Nephron progenitor cell (in vitro differentiated cells): ENCODE measurements around the gene FGF11.

Source experiments
- DNase-seq: peaks from one replicate; pipeline ENCODE4 v3.0.0; 2021
- H3K27ac Mint-ChIP-seq: 2 replicates; pipeline ENCODE4 v1.8.0; 2021; ENCODE audit warnings: mild to moderate bottlenecking, moderate library complexity, mixed read lengths
- H3K27me3 Mint-ChIP-seq: 2 replicates; pipeline ENCODE4 v1.8.0; 2021; ENCODE audit warnings: mild to moderate bottlenecking, low read depth, mixed read lengths; ENCODE audit not compliant: poor library complexity
- H3K36me3 Mint-ChIP-seq: 2 replicates; pipeline ENCODE4 v1.8.0; 2021; ENCODE audit warnings: low read depth, mixed read lengths
- H3K4me1 Mint-ChIP-seq: 2 replicates; pipeline ENCODE4 v1.8.0; 2021; ENCODE audit warnings: mixed read lengths
- H3K4me3 Mint-ChIP-seq: 2 replicates; pipeline ENCODE4 v1.8.0; 2021; ENCODE audit warnings: mild to moderate bottlenecking, moderate library complexity, mixed read lengths
- H3K9me3 Mint-ChIP-seq: 2 replicates; pipeline ENCODE4 v1.8.0; 2021; ENCODE audit warnings: mild to moderate bottlenecking, moderate library complexity, mixed read lengths
- CTCF ChIP-seq: fragments of 200-600 bp; sonication (generic); IDR thresholded peaks from 2 replicates; pipeline ENCODE4 v1.5.0; 2021; ENCODE audit warnings: antibody characterized with exemption

The FGF11 gene

DNA sequence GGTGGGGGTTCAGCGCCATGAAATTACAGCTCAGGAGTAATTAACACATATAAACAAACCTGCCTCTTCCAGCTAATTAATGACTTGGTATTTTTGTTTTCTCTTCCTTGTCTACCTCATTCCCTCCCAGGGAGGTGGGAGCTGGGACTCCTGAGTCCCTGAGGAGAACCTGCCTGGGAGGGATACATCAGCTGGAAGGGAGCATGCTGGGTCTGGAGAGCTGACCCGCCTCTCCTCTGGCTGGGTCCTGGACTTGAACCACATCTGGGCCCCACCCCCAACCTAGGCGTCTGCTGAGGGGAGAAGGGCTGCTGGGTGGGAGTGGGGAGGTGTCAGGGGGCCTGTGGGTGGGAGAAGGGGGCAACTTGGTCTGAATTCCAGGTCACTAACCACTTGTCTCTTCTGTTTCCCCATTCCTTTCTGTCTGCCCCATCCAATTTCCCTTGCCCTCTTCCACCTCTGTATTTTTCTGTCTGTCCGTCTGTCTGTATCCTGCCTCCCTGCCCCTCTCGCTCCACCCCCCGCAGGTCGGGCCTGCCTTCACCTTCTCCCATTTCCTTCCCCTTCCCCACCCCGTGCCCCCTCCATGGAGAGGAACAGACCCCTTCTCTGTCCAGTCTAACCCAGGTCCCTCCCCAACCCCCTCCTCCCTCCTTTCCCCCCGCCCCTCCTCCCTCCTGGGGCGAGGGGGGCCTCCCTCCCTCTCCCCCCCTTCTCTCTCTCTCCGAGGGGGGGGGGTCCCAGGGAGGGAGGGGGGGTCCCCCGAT lies 31.6 kb upstream of the FGF11 start, which contains the start of gene NLGN2:
Gene NLGN2, plus strand, starts transcription at position 361 of the 767 bp plus-strand sequence. CDS start 411 bp downstream, outside the sequence.
- peaks cover 43% of the 10 kb centered on the region for H3K4me1 Mint-ChIP-seq
- peaks cover 2% of the 10 kb centered on the region for H3K27me3 Mint-ChIP-seq
- H3K9me3 Mint-ChIP-seq: no peaks in the 10 kb centered on the region
- peak within 1 kb of the TSS; percentile 48 for H3K4me3 Mint-ChIP-seq
- peaks cover 23% of the 10 kb centered on the region for H3K36me3 Mint-ChIP-seq
- no peak for TF ChIP-seq CTCF
- H3K27ac Mint-ChIP-seq: no peak within 1 kb of the TSS
- DNase-seq: no peak

GRCh38 chr17:7408252-7408727 lies 31.0 kb upstream of the FGF11 start:
- peaks cover 43% of the 10 kb centered on the region for H3K4me1 Mint-ChIP-seq
- no peak overlapping the region for H3K4me3 Mint-ChIP-seq
- TF ChIP-seq CTCF: no peak
- H3K36me3 Mint-ChIP-seq: peaks cover 23% of the 10 kb centered on the region
- no peak overlapping the region for H3K27ac Mint-ChIP-seq
- no peaks in the 10 kb centered on the region for H3K9me3 Mint-ChIP-seq
- H3K27me3 Mint-ChIP-seq: peaks cover 2% of the 10 kb centered on the region
- DNase-seq: no peak

DNA sequence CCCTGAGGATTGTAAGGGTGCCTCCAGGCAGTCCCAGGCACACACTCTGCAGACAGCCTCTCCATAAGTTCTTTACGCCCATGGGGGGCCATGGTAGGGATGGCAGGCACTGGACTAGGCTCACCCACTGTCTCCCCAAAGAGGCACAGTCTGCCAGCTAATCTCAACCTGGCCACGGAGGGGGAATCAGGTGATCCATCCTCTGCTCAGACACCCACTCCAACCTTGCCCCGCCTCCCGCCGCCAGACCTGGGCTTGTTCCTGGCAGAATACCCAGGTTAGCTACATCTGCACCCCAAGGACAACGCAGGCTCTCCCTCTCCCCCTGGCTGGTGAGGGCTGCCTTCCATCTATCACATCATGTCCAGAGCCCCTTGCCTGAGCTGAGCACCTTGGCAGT lies 30.4 kb upstream of the FGF11 start:
- Mint-ChIP-seq H3K4me1 (peaks cover 44% of the 10 kb centered on the region), H3K36me3 (peaks cover 23% of the 10 kb centered on the region), H3K9me3 (no peaks in the 10 kb centered on the region), H3K4me3 (no peak overlapping the region), H3K27me3 (peaks cover 2% of the 10 kb centered on the region), H3K27ac (peak overlapping the region; percentile 72)
- TF ChIP-seq CTCF: no peak
- no peak for DNase-seq

DNA sequence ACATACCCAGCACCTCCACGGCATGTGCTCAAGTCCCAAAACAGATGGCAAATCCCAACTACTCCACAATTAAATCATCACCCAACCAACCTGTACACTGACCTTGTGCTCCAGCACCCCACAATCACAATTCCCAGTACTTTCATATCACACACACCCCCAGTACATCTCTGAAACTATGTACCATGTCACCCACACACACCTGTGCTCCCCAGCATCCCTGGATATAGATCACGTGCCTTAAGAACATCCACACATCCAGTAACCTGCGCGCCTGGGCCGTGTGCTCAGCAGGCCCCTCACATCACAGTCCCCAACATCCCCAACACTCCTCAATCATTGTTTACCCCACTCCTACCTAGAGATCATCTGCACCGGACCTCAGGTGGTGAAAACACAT lies 29.6 kb upstream of the FGF11 start:
- no peak for DNase-seq
- peak overlapping the region; percentile 9 for H3K27ac Mint-ChIP-seq
- H3K36me3 Mint-ChIP-seq: peaks cover 23% of the 10 kb centered on the region
- H3K4me3 Mint-ChIP-seq: no peak overlapping the region
- no peak for TF ChIP-seq CTCF
- peaks cover 2% of the 10 kb centered on the region for H3K27me3 Mint-ChIP-seq
- peaks cover 44% of the 10 kb centered on the region for H3K4me1 Mint-ChIP-seq
- no peaks in the 10 kb centered on the region for H3K9me3 Mint-ChIP-seq

- no peak overlapping the region for H3K27ac Mint-ChIP-seq
- DNase-seq: no peak
- no peaks in the 10 kb centered on the region for H3K9me3 Mint-ChIP-seq
- no peak overlapping the region for H3K4me3 Mint-ChIP-seq
- no peak for TF ChIP-seq CTCF
- peaks cover 39% of the 10 kb centered on the region for H3K4me1 Mint-ChIP-seq
- H3K36me3 Mint-ChIP-seq: peaks cover 30% of the 10 kb centered on the region
- peaks cover 6% of the 10 kb centered on the region for H3K27me3 Mint-ChIP-seq
These were observed 28.5 kb upstream of the FGF11 start for GRCh38 chr17:7410634-7411426.
